Hepatocyte (in vitro differentiated cells): ENCODE measurements around the gene SERPINB13.

Experiments
- EZH2 ChIP-seq: fragments of 200-600 bp; sonication (generic); IDR thresholded peaks from 2 replicates; pipeline ENCODE4 v1.6.1; 2016; ENCODE audit warnings: antibody characterized with exemption, mild to moderate bottlenecking, borderline replicate concordance
- EZH2phosphoT487 ChIP-seq: fragments of 200-600 bp; sonication (generic); IDR thresholded peaks from one replicate; pipeline ENCODE4 v1.6.1; 2018; ENCODE audit warnings: antibody characterized with exemption, mild to moderate bottlenecking, low read depth, moderate library complexity; ENCODE audit not compliant: unreplicated experiment, severe bottlenecking
- TF ChIP-seq, protein P1 (sequence below): fragments of 200-600 bp; sonication (generic); IDR thresholded peaks from 2 replicates; pipeline ENCODE4 v1.5.1; 2016; ENCODE audit warnings: antibody characterized with exemption, mild to moderate bottlenecking; ENCODE audit not compliant: poor library complexity

DNA sequence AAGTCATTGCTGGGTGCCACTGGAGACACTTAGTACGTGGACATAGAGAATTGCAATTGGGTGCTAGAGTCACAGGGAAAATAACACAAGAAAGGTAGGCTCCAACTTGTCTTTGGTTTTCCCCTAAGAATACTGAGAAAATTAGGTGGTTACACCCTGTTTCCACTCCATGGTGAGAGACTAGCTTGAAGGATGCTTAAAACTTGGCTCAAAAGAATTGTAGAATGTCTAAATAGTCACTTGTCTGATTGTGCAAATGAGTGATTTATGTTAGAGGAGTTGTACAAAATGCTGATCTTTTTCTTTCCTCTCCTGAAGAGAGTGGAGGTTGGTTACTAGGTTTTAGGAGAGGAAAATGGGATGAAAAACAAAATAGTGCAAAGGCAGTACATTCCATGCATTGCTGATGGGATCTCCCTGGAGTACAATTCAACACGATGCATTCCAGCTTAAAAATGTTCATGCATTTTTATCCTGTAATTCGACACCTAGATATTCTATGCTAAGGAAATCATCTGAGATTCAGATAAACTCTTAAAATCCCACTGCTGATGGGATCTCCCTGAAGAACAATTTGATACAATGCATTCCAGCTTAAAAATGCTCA lies 47.1 kb upstream of the SERPINB13 start:
- TF ChIP-seq, protein P1, sequence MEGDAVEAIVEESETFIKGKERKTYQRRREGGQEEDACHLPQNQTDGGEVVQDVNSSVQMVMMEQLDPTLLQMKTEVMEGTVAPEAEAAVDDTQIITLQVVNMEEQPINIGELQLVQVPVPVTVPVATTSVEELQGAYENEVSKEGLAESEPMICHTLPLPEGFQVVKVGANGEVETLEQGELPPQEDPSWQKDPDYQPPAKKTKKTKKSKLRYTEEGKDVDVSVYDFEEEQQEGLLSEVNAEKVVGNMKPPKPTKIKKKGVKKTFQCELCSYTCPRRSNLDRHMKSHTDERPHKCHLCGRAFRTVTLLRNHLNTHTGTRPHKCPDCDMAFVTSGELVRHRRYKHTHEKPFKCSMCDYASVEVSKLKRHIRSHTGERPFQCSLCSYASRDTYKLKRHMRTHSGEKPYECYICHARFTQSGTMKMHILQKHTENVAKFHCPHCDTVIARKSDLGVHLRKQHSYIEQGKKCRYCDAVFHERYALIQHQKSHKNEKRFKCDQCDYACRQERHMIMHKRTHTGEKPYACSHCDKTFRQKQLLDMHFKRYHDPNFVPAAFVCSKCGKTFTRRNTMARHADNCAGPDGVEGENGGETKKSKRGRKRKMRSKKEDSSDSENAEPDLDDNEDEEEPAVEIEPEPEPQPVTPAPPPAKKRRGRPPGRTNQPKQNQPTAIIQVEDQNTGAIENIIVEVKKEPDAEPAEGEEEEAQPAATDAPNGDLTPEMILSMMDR: no peak
- TF ChIP-seq EZH2: no peak
- TF ChIP-seq EZH2phosphoT487: no peak
